GM19328 (cell line): ENCODE measurements around the gene MEA1.
"Not testable (repeated sequence)": the region's sequence is repeated elsewhere in the genome, so short reads cannot be mapped to it uniquely, and the experiment has no call there.

ENCODE experiments used
- ATAC-seq: cut with Tn5 transposase; IDR thresholded peaks from one replicate; pipeline ENCODE4 v1.9.1; 2021; ENCODE audit warnings: mild to moderate bottlenecking, moderate library complexity; ENCODE audit not compliant: unreplicated experiment

MEA1 gene

DNA sequence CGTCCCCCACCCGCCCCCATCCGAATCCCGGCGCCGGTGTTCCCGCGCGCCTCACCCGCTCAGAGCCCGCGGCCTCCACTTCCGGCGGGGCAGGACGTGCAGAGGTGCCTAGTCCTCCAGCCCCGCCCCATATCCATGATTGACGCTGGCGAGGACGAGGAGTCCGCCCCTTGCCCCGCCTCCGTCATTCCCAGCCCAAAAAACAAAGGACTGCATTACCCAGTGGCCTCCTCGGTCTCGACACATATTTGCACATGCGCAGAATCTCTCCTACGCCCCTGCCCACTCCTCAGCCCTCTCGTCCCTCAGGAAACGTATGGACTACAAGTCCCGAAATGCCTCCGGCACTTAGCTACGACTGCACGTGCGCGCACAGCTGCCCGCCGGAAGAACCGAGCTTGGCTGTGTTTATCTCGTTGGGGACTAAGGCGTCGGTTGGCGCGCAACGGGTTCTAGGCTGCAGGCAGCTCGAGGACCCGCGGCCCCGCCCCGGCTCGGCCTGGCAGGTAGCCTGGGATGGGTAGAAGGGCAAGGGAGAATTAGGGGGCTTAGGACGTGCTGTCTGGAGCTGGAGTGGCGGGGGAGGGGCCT is at the start of gene MEA1, which contains the start of gene KLHDC3:
Gene MEA1, minus strand, starts transcription at position 104 of the 591 bp plus-strand sequence. CDS start 133 bp downstream, outside the sequence.
Gene KLHDC3, plus strand, starts transcription at position 407 of the 591 bp plus-strand sequence. CDS start 2,944 bp downstream, outside the sequence.
- peak; percentile 88 for ATAC-seq

GRCh38 chr6:43062818-43063217 is 49.1 kb upstream of the MEA1 start:
- ATAC-seq, result no peak

- no peak for ATAC-seq
These were observed 48.1 kb upstream of the MEA1 start for GRCh38 chr6:43061861-43062260.

GRCh38 chr6:43060755-43061633 is 47.2 kb upstream of the MEA1 start:
- no peak for ATAC-seq

DNA sequence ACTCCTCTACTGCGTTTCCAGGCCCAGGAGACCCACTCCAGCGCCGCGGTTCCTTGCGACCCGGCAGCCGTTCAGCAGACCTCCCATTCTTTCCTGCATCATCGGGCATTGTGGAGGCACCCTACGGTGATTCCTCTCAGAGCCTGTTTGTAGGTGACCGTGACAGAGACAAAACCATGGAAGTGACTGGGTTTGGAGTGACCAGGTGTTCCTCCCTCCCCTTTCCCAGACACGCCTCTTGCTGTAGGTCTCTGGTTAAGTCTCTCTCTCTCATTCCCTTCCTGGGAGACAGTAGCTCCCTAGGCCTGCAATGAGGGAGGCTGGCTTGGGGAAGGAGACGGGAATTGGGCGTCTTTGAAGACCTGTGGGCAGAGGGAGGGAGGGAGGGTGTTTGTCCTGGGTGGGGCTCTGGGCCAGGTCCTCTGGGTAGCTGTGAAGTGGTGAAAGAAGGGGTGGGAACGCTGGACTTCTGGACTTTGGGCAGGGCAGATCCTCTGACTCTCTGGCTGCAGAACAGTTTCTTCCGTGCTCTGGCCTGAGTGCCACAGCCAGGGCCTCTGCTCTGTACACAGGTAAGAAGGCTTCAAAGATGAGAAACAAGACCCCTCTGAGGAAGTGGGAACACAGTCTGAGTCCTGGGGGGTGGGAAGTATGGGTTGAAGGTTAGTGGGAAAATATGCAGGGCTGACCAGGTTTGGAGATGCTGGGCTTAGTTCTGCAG is 46.4 kb upstream of the MEA1 start:
- ATAC-seq, result no peak

DNA sequence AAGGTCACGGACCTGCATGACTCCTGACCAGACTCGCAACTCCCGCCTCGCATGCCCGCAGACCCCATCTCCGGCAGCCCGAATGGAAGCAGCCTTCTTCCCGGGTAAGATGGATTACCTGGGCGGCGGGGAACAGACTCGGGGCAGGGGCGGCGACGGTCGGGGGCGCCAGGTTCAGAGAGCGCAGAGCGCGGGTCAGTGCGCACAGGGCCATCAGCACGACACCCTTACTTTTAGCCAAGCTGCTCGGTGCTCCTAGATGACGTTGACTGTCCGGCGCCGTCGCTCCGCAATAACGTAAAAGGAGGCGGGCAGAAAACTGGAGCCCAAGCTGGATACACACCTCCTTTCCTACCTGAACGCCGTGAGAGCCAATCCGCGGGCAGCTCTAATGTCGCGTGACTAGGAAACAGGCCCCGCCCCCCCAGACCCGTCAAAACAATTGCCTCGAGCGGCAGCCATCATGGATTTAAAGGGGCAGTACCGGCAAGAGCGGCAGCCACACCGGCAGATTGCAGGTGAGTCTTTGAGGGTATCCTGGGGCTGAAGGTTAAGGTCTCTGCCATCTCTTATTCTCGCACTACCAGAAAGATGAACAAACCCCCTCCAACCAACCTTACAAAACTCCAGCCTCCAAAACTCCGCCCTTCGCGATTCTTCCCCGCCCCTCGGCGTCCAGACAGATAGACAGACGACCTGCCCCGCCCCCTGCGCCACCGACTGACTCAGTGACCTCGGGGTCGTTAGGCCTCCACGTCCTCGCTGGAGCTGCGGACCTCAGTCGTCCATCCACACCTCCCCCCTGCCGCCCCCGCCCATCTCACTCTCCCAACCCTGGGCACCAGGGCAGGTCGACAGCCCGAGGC is 45.7 kb upstream of the MEA1 start, which contains the start of the genes KLC4 and MRPL2:
Gene KLC4, plus strand, starts transcription at position 464 of the 866 bp plus-strand sequence. CDS start 1,705 bp downstream, outside the sequence.
Gene MRPL2, minus strand, starts transcription at position 267 of the 866 bp plus-strand sequence. Its CDS starts 53 bp downstream, at position 214.
- peak; percentile 94 for ATAC-seq

DNA sequence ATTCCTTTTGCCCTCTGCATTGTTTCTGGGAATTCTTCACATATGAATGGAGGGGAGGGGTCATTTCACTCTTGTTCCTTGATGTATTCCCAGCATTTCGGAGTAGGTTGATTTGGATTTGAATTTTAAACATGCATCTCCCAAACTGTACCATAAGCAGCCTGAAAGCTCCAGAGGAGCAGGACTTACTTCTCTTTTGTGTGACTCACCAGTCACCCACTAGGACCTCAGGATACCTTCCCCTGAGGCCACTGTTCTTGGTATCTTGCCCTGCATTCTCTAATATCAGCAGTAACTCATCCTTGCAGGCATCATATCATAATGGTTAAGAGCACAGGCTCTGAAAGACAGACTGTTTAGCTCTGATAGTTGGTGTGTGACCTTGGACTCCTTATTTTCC is 44.8 kb upstream of the MEA1 start:
- no peak for ATAC-seq

DNA sequence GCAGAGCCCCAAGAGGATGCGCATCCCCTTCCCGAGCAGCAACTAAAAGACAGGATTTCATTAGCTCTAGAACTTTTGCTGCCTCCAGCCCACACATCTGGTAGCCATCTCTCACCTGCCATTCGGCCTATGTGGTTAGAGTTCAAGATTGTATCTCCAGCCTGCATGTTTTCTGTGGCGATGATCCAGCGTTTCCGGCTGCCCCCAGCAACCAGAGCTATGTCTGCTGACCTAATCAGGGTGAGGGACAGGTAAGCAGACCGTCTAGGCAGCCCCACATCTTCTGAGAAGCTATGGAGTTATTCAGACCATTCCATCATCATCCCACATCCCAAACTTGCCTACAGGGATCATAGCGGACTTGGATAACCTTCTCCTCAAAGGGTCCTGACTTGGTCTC is 42.2 kb upstream of the MEA1 start:
- no peak for ATAC-seq

DNA sequence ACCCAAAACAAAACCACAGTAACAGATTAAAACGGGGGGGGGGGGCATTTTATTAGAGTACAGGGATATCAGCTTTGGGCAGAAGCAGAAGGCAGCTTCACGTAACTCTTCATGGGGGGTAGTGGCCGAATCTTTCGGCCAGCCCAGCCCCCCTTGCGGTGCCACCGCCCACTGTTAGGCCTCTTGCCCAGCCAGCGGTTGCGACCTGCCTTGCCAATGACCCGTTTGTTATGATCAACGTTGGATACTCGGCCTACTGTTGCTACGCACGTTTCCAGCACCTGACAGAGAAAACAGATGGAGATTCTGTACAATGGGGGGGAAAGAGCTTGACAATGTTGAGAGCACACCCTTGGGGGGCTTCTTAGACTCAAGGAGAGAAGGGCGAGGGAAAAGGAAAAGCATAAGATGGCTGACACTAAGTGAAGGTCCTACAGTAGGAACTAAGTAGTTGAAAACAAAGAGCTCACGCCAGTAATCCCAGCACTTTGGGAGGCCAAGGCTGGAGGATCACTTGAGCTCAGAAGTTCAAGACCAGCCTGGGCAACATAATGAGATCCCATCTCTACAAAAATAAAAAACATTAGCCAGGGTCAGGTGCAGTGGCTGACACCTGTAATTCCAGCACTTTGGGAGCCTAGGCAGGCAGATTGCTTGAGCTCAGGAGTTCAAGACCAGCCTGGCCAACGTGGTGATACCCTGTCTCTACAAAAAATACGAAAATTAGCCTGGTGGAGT is 40.6 kb upstream of the MEA1 start:
- no peak for ATAC-seq

DNA sequence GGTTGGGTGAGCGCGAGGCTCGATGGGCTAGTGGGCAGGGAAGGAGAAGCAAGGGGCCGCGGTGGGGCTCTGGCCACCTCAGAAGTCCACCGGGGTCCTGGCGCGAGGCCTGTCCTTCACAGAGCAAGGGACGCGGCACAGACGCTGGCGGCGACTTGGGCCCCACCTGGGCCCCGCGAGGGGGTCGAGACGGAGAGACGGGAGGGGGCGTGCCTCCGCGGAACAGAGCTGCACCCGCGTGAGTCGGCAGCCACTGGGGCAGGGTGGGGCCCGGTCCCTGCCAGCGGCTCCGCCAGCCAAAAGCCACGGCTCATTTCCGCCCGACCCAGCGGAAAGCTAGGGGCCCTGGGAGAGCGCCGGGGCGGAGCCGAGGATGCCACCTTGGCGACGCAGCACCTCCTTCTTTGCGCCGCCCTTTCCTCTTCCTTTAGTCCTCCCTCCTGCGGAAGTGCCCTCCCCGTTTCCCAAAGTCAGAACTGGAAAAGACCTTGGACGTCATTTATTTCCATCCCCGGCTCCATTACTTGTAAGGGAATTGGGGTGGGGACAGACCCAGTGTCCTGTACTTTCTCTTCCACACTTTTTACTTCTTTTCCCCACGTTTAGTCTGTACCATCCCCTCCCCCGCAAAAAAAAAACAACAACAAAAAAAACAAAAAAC is 39.9 kb upstream of the MEA1 start, which contains the start of gene CUL7:
Gene CUL7, minus strand, starts transcription at position 307 of the 661 bp plus-strand sequence. CDS start 1,063 bp downstream, outside the sequence.
- peak; percentile 91 for ATAC-seq

- ATAC-seq, result no peak
These were observed 39.2 kb upstream of the MEA1 start for GRCh38 chr6:43052842-43053544.

DNA sequence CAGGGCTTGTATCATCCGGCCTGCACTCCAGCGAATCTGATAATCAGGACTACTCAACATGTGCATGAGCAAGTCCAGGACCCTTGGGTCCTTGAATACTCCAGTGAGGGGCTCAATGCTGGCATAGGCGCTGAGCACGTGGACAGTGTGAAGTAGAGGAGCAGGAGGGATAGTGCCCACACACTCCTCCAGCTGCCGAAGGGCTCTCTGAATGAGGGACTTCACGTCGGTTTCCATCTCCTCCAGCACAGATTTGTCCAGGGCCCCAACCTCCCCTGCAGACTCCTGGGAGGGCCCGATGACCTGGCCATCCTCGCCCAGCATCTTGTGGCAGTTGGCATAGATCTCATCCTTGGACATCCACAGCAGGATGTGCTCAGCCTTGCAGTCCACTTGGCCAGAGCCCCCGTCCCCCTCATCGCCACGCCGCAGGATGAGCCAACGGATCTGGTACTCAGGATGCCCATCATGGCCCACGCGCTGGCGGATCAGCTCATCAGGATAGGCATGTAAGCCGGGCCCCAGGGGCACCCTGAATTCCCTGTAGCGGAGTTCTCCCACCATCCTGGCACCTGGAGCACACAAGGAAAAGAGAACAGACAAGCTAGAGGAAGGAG is 38.6 kb upstream of the MEA1 start:
- ATAC-seq, result no peak

DNA sequence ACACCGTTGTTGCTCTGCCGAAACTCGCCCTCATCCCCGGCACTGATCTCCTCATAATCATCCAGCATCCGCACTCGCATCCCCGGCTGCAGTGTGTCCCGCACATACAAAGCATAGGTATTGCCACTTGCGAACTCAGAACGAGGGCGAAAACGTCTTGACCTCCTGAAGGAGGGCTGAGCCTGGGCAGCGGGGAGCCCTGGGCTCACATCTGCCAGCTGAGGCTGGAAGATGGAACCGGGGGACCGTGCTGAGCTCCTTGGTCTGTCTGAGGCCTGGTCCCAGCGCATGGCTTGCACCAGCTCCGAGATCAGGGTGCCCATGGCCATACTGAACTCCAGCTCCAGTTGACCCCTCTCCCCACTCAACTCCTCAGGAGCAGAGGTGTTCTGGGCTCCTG is 37.2 kb upstream of the MEA1 start:
- ATAC-seq, result no peak

DNA sequence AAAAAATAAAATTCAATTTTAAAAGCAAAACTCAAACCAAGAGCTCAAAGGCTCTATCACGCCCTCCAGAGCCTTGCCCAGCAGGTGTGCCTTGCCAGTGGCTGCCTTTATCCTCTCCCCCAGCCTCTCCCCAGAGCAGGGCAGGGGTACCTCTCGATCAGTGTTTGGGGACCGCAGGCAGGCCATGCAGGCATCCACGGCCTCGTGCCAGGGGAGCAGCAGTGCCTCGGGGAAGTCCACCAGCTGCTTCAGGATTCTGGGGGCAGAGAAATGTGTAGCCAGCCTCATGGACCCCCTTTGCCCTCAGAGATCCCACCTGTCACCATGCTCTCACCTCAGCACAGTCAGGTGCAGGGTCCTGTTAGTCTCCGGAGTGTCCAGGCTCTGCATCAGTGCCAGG is 34.3 kb upstream of the MEA1 start:
- no peak for ATAC-seq

DNA sequence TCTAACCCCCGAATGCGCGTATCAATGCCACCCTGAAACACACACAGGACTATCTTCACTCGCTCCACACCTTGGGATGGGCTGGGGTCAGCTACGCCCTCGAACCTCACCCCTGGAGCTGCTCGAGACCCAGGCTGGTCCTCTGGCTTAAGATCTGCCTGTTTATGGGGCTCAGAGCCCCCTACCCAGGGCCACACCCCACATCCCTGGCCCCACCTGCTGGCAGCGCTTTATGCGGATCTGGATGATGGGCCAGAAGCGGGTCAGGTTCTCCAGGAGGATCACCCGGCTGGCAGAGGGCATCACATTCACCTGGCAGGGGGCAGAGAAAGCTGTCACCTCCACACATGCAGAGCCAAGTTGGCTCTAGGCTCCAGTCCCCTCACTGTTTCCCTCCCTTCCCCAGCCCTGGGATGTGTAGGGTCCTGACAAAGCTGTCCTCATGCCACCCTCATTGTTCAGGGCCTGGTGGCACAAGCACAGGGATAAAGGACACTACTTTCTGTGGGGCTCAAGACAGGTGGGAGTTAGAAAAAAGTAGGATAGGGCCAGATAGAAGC is 31.7 kb upstream of the MEA1 start:
- no peak for ATAC-seq

DNA sequence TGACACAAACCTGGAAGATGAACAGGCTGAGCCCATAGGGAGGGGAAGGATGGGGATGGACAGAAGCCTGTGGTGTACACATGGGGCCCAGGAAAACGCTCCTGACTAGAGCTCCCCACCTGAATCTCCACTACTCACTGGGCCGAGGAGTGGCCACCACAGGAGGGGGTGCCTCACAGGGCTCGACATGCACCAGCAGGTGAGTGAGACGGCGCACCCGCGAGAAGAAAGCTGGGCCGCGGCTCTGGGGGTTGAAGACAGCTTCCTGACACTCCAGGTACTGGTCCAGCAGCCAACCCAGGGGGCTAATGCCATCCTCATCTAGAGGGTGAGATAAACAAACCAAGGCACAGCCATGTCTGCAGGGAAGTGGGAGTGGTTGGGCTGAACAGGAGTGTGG is 29.6 kb upstream of the MEA1 start:
- no peak for ATAC-seq

DNA sequence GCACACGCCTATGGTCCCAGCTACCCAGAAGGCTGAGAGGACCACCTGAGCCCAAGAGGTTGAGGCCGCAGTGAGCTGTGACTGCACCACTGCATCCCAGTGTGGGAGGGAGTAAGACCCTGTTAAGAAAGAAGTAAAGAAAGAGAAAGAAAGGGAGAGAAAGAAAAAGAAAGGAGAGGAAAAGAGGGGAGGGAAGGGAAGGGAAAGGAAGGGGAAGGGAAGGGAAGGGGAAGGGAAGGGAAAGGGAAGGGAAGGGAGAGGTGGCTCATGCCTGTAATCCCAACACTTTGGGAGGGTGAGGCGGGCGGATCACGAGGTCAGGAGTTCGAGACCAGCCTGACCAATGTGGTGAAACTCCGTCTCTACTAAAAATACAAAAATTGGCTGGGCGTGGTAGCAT is 27.7 kb upstream of the MEA1 start:
- ATAC-seq, result not testable (repeated sequence)
